NT2/D1 (cell line): ENCODE results near the gene RPL23.

Experiments
- DNase-seq: peaks from one replicate; pipeline ENCODE4 v3.0.0-alpha.2; 2011; ENCODE audit warnings: low read depth, low spot score
- H3K27me3 ChIP-seq: 2 replicates; pipeline ENCODE4 v1.6.0; 2011; ENCODE audit warnings: mild to moderate bottlenecking; ENCODE audit not compliant: insufficient read length, insufficient read depth
- H3K36me3 ChIP-seq: 2 replicates; pipeline ENCODE4 v1.6.1; 2011; ENCODE audit warnings: mild to moderate bottlenecking, low read length, mixed read lengths; ENCODE audit not compliant: insufficient read depth, insufficient read length
- H3K4me1 ChIP-seq: 2 replicates; pipeline ENCODE4 v1.5.1; 2011; ENCODE audit not compliant: insufficient read depth, insufficient read length
- H3K4me3 ChIP-seq: 2 replicates; pipeline ENCODE4 v1.5.1; 2011; ENCODE audit warnings: low read depth; ENCODE audit not compliant: insufficient read length
- H3K9ac ChIP-seq: 2 replicates; pipeline ENCODE4 v1.6.0; 2011; ENCODE audit warnings: low read depth; ENCODE audit not compliant: insufficient read length
- H3K9me3 ChIP-seq: 2 replicates; pipeline ENCODE4 v1.5.1; 2011; ENCODE audit warnings: mild to moderate bottlenecking, low read length; ENCODE audit not compliant: insufficient read depth
- SUZ12 ChIP-seq: IDR thresholded peaks from 2 replicates; pipeline ENCODE4 v1.6.1; 2011; ENCODE audit not compliant: insufficient read length, insufficient read depth; ENCODE audit errors: extremely low read depth
- YY1 ChIP-seq: IDR thresholded peaks from 2 replicates; pipeline ENCODE4 v1.6.1; 2011; ENCODE audit not compliant: insufficient read length, insufficient read depth
- ZNF274 ChIP-seq: IDR thresholded peaks from 2 replicates; pipeline ENCODE4 v1.6.1; 2011; ENCODE audit warnings: mild to moderate bottlenecking, low read depth, low read length

The RPL23 gene

GRCh38 chr17:38882870-38883269 lies 29.3 kb upstream of the RPL23 start:
- Histone ChIP-seq H3K36me3 (peaks cover 82% of the 10 kb centered on the region), H3K9me3 (no peaks in the 10 kb centered on the region), H3K27me3 (no peaks in the 10 kb centered on the region), H3K4me3 (no peak overlapping the region), H3K4me1 (peaks cover 47% of the 10 kb centered on the region), H3K9ac (peak overlapping the region; percentile 29)
- TF ChIP-seq SUZ12: no peak
- no peak for TF ChIP-seq ZNF274
- no peak for TF ChIP-seq YY1
- no peak for DNase-seq

- Histone ChIP-seq H3K27me3 (no peaks in the 10 kb centered on the region), H3K9ac (peak overlapping the region; percentile 57), H3K9me3 (no peaks in the 10 kb centered on the region), H3K4me3 (no peak overlapping the region), H3K4me1 (peaks cover 51% of the 10 kb centered on the region), H3K36me3 (peaks cover 82% of the 10 kb centered on the region)
- TF ChIP-seq ZNF274 (no peak), SUZ12 (no peak), YY1 (no peak)
- DNase-seq: no peak
Measured at GRCh38 chr17:38881600-38882191, 28.2 kb upstream of the RPL23 start.

- Histone ChIP-seq H3K4me3 (no peak overlapping the region), H3K27me3 (no peaks in the 10 kb centered on the region), H3K4me1 (peaks cover 40% of the 10 kb centered on the region), H3K9ac (peak overlapping the region; percentile 72), H3K9me3 (no peaks in the 10 kb centered on the region), H3K36me3 (peaks cover 71% of the 10 kb centered on the region)
- TF ChIP-seq SUZ12 (no peak), YY1 (no peak), ZNF274 (no peak)
- peak; percentile 86 for DNase-seq
Measured at GRCh38 chr17:38879878-38880665, 26.6 kb upstream of the RPL23 start.

- TF ChIP-seq ZNF274 (no peak), SUZ12 (no peak), YY1 (no peak)
- no peak overlapping the region for H3K4me3 ChIP-seq
- peaks cover 81% of the 10 kb centered on the region for H3K36me3 ChIP-seq
- no peak for DNase-seq
- H3K4me1 ChIP-seq: peaks cover 53% of the 10 kb centered on the region
- no peaks in the 10 kb centered on the region for H3K9me3 ChIP-seq
- no peaks in the 10 kb centered on the region for H3K27me3 ChIP-seq
- peak overlapping the region; percentile 39 for H3K9ac ChIP-seq
Measured at GRCh38 chr17:38877130-38877851, 23.8 kb upstream of the RPL23 start.

- H3K4me1 ChIP-seq: peaks cover 51% of the 10 kb centered on the region
- no peak overlapping the region for H3K4me3 ChIP-seq
- H3K9ac ChIP-seq: peak overlapping the region; percentile 59
- H3K27me3 ChIP-seq: no peaks in the 10 kb centered on the region
- no peak for TF ChIP-seq SUZ12
- TF ChIP-seq YY1: no peak
- no peak for TF ChIP-seq ZNF274
- peaks cover 73% of the 10 kb centered on the region for H3K36me3 ChIP-seq
- no peak for DNase-seq
- H3K9me3 ChIP-seq: no peaks in the 10 kb centered on the region
Measured at GRCh38 chr17:38875477-38876075, 22.1 kb upstream of the RPL23 start.

- Histone ChIP-seq H3K9me3 (no peaks in the 10 kb centered on the region), H3K27me3 (no peaks in the 10 kb centered on the region), H3K9ac (peak overlapping the region; percentile 73), H3K4me3 (no peak overlapping the region), H3K36me3 (peaks cover 69% of the 10 kb centered on the region), H3K4me1 (peaks cover 47% of the 10 kb centered on the region)
- no peak for DNase-seq
- TF ChIP-seq ZNF274 (no peak), YY1 (no peak), SUZ12 (no peak)
Measured at GRCh38 chr17:38874505-38875400, 21.2 kb upstream of the RPL23 start.
